HG03378 (cell line): ENCODE data around the gene POLD2.

Source experiments
- ATAC-seq: cut with Tn5 transposase; IDR thresholded peaks from one replicate; pipeline ENCODE4 v1.9.1; 2021; ENCODE audit warnings: mild to moderate bottlenecking, moderate library complexity; ENCODE audit not compliant: unreplicated experiment

Gene POLD2

GRCh38 chr7:44152971-44153947 lies 29.9 kb upstream of the POLD2 start:
- no peak for ATAC-seq

DNA sequence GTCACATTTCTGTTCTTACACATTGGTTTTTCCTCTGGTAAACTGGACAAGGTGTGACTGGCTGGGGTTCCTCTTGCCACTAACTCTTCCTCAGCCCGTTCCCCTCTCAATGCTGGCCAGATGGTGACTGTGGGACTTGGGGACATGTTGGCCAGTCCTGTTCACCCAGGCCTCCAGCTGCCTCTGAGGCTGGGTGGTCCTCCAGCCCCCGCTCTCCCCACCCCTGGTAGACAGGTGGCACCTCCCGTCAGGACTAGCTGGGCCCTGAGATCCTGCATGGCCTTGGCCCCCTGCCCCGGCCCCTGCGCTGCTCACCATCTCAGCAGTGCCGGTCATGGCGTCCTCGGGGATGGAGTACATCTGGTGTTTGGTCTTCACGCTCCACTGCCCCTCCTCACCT lies 28.6 kb upstream of the POLD2 start:
- ATAC-seq, result no peak

- ATAC-seq, result no peak
Measured at GRCh38 chr7:44150966-44151941, 27.9 kb upstream of the POLD2 start.

- peak; percentile 62 for ATAC-seq
Measured at GRCh38 chr7:44150466-44150832, 27.1 kb upstream of the POLD2 start.

DNA sequence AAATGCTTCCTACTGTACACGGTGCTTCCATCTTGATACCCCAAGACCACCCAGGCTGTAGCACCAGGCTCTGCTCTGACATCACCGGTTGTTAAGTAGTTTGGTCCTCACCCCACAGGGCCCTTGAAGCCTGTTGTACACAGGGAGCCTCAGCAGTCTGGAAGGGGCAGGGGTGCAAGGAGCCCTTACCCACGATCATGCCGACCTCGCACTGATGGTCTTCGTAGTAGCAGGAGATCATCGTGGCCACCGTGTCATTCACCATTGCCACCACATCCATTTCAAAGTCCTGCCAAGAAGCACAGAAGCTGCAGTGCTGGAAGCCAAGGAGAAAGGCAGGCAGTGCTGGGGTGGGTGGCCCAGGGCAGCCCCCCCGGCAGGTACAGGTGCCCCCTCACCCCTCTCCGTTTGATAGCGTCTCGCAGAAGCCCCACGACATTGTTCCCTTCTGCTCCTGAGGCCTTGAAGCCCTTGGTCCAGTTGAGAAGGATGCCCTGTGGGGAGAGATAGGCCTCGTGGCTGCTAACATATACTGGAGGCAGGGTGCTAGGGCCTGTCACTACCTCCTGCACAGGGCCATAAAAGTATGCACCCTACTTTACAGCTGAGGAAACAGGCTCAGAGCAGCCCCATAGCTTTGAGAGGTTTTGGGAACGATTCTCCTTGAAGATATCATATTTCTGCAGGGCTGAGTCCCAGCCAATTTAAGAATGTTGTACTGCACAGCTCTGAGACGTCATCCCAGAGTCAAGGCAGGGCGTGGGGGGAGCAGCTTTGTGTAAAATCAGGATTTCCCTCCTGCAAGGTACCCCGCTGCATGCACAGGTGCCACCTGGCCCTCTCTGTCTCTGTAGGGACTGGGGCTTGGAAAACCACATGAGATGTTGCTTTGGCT lies 26.5 kb upstream of the POLD2 start:
- ATAC-seq, result no peak

DNA sequence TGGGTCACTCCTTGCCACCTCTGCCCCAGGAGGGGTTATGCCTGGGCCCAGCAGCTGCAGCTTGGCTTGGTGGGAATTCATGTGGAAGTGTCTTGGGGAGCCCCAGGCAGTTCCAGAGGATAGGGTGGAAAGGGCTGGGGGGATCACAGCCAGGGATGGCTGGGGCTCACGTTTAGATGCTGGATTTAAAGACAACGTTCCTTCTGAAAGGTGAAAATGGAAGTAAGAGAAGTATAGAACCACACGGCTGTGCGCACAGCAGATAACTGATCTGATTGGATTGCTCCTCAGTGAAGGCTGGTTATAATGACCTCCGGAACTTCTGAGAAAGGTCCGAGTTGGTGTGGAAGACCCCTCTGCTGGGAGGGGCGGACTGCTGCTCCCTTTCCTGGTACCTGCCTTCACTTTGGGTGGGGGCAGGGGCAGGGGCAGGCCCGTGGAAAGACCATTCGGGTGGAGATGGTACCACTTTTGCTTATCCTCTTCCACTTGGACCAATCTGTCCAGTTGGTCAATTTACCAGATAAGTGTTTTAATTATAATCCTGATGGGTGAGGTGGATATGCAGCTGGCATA lies 25.7 kb upstream of the POLD2 start:
- ATAC-seq, result no peak

DNA sequence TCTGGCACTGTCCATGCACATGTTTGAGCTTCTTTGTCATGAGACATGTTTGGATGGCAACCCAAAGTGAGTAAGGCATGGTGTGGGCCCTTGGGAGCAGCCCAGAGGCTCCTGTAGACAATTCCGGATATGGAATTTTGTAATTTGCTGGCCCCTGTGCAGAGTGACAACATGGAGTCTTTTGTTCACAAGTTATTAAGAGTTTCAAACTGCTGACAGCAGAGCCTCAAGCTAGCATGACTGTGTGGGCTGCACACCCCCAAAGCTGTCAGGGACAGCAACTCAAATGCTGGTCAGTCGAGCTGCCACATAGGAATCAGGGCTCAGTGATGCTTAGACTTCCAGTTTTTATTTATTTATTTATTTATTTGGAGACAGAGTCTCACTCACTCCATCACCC lies 24.8 kb upstream of the POLD2 start:
- no peak for ATAC-seq

DNA sequence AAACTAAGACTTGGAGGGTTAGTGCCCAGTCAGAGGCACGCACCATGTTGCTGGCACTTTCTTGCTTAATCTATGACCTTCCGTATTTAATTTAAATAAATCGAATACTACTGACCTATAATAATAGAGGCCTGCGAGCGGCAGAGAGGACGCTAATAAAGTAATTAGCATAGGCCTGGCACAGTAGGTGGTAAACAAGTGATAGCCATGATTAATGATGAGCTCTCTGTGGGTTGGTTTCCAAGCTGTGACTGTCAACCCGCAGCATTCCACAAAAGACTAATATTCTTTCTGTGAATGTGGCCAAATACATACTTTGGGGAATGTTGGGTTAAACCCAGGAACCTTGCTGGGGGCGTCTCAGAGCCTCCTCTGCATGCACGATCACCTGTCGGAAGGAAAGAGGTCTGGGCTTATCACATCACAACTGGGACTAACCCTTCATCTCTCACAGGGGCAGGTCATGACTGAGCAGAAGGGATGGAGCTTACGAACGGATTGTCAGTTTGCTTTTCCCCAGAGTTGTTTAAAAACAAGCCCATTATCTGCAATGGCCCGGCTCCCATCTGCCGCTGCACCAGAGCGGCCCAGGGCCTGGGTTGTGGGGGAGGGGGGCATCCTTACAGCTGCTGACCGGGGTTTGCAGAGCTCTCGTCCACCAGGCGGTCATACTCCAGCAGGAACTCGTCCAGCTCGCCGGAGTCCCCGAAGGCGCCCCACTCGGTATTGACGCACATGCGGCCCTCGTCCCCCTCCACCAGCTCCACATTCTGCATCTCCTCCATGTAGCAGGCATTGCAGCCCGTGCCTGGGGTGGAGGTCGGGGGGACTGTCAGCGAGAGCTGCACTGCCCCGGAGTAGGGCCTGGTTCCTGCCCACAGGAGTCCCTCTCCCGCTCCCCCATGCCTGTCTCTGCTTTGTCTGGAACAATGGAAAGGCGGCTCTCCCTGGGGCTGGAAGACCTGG lies 24.0 kb upstream of the POLD2 start:
- no peak for ATAC-seq

- ATAC-seq, result no peak
Measured at GRCh38 chr7:44145969-44146911, 22.9 kb upstream of the POLD2 start.

- no peak for ATAC-seq
Measured at GRCh38 chr7:44145479-44145968, 22.2 kb upstream of the POLD2 start.

- no peak for ATAC-seq
Measured at GRCh38 chr7:44144968-44145478, 21.7 kb upstream of the POLD2 start.

GRCh38 chr7:44144426-44144967 lies 21.1 kb upstream of the POLD2 start:
- no peak for ATAC-seq

GRCh38 chr7:44143646-44144250 lies 20.4 kb upstream of the POLD2 start:
- ATAC-seq, result no peak

- no peak for ATAC-seq
Measured at GRCh38 chr7:44142028-44142427, 18.7 kb upstream of the POLD2 start.

DNA sequence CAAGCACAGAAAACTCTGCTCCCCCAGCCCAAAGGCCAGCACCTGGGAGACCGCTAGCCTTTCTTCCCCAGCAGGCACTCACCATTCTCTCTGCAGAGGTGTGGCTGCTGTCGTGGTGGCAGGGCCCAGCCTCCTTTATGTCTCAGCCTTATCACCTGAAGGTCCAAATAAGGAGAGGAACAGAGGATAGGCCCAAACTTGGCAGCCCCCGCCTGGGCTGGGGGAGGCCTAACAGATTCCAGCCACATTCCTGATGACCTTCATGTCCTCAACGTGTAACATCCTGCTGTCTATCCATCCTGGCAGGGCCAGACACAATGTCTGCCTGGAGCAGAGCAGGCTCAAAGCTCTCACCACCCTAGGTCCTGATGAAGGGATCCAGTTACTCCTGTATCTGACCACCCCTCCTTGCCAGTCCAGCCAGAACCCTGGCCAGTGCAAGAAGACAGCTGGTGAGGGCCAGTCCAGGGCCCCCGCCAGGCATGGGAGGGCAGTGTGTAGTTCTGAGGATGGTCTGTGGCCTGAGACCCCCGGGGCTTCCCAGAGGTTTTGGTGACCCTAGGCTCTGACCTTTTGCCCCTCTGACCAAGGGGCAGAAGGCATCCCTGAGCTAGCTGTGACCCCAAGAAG lies 18.0 kb upstream of the POLD2 start, which contains the start of gene MYL7:
TSS of gene MYL7 (minus strand) at position 112 of the 630 bp plus-strand sequence. CDS start at position 85, 27 bp downstream.
- ATAC-seq, result no peak

DNA sequence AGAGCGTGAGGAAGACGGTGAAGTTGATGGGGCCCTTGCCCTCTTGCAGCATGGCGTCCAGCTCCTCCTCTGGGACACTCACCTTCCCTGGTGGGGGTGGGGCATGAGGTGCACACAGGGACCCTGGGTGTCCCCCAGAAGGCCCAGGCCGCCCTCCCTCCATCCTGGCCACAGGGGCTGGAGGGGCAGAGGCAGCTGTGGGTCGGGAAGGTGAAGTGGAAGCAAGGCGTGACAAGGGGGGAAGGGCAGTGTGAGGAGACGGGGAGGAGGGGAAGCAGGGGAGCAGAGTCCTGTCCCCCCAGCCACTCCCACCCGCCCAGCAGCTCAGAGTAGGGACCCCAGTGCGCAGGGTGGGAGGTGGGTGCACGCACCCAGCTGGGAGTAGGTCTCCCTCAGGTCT lies 17.0 kb upstream of the POLD2 start:
- ATAC-seq, result no peak
